SU-DHL-6 (cell line): ENCODE results near the gene TTC23.

ENCODE experiments used
- H2AFZ ChIP-seq: fragments of 200-600 bp; sonication (generic); 2 replicates; pipeline ENCODE4 v1.6.1; 2014; ENCODE audit warnings: low read depth, mild to moderate bottlenecking, moderate library complexity, mixed read lengths, antibody characterized with exemption, low read length; ENCODE audit not compliant: severe bottlenecking
- H3F3A ChIP-seq: fragments of 200-600 bp; shearing (Covaris generic); 2 replicates; pipeline ENCODE4 v1.6.0; 2016; ENCODE audit warnings: antibody characterized with exemption, mild to moderate bottlenecking; ENCODE audit not compliant: insufficient read depth
- H3K27ac ChIP-seq: fragments of 200-600 bp; sonication (generic); 2 replicates; pipeline ENCODE4 v1.5.1; 2016; ENCODE audit warnings: low read depth, mild to moderate bottlenecking, low read length, moderate library complexity, mixed read lengths
- H3K27me3 ChIP-seq: fragments of 200-600 bp; sonication (generic), shearing (Covaris generic); 2 replicates; pipeline ENCODE4 v1.6.0; 2014; ENCODE audit warnings: mild to moderate bottlenecking, low read length
- H3K36me3 ChIP-seq: fragments of 200-600 bp; sonication (generic); 2 replicates; pipeline ENCODE4 v1.6.1; 2014; ENCODE audit warnings: mild to moderate bottlenecking, low read length, mixed read lengths
- H3K4me2 ChIP-seq: fragments of 300-600, 200-600 bp; shearing (Covaris generic), sonication (generic); 2 replicates; pipeline ENCODE4 v1.6.0; 2014; ENCODE audit warnings: low read length, low read depth, mild to moderate bottlenecking; ENCODE audit not compliant: poor library complexity, severe bottlenecking
- H3K4me3 ChIP-seq: fragments of 200-600 bp; sonication (generic); 2 replicates; pipeline ENCODE4 v1.5.1; 2014; ENCODE audit warnings: antibody characterized with exemption, low read length, mild to moderate bottlenecking, mixed read lengths; ENCODE audit not compliant: insufficient read depth, poor library complexity, severe bottlenecking
- H3K79me2 ChIP-seq: fragments of 200-600 bp; sonication (generic); 2 replicates; pipeline ENCODE4 v1.6.1; 2014; ENCODE audit warnings: mild to moderate bottlenecking, low read length, moderate library complexity; ENCODE audit not compliant: insufficient read depth
- H3K9ac ChIP-seq: fragments of 200-600 bp; sonication (generic); 2 replicates; pipeline ENCODE4 v1.7.0; 2014; ENCODE audit warnings: mild to moderate bottlenecking, low read length
- H3K9me2 ChIP-seq: fragments of 200-600 bp; sonication (generic); replicated peaks from 2 replicates; pipeline ENCODE4 v1.6.1; 2014; ENCODE audit warnings: low read length; ENCODE audit not compliant: insufficient read depth
- H3K9me3 ChIP-seq: fragments of 200-600 bp; sonication (generic); 2 replicates; pipeline ENCODE4 v1.6.1; 2014; ENCODE audit warnings: low read length, mixed read lengths; ENCODE audit not compliant: insufficient read depth
- H4K20me1 ChIP-seq: fragments of 200-600 bp; sonication (generic); 2 replicates; pipeline ENCODE4 v1.6.1; 2014; ENCODE audit warnings: low read depth, mild to moderate bottlenecking, antibody characterized with exemption, low read length, moderate library complexity, mixed read lengths
- CTCF ChIP-seq: fragments of 200-600 bp; sonication (generic); IDR thresholded peaks from one replicate; pipeline ENCODE4 v1.5.1; 2017; ENCODE audit warnings: antibody characterized with exemption, mild to moderate bottlenecking, low read length, moderate library complexity; ENCODE audit not compliant: insufficient read depth, poor library complexity, severe bottlenecking
- EZH2phosphoT487 ChIP-seq: fragments of 200-600 bp; sonication (generic), shearing (Covaris generic); conservative IDR thresholded peaks from 2 replicates; pipeline ENCODE4 v1.6.1; 2018; ENCODE audit warnings: mild to moderate bottlenecking, antibody characterized with exemption, low read length, moderate library complexity, mixed read lengths

The TTC23 gene

GRCh38 chr15:99122831-99123712 lies 126.3 kb downstream of the TTC23 start:
- Histone ChIP-seq H3F3A (no peaks in the 10 kb centered on the region), H3K9me2 (no peaks in the 10 kb centered on the region), H3K4me2 (no peak overlapping the region), H3K4me3 (no peak overlapping the region), H3K9ac (no peak overlapping the region), H3K36me3 (no peaks in the 10 kb centered on the region), H3K27ac (no peak overlapping the region), H4K20me1 (no peaks in the 10 kb centered on the region), H3K9me3 (no peaks in the 10 kb centered on the region), H3K79me2 (no peaks in the 10 kb centered on the region), H2AFZ (no peak overlapping the region), H3K27me3 (no peaks in the 10 kb centered on the region)
- no peak for TF ChIP-seq EZH2phosphoT487
- no peak for TF ChIP-seq CTCF

GRCh38 chr15:99121691-99122410 lies 127.5 kb downstream of the TTC23 start:
- Histone ChIP-seq H3K27ac (no peak overlapping the region), H3K9me3 (no peaks in the 10 kb centered on the region), H4K20me1 (no peaks in the 10 kb centered on the region), H3K36me3 (no peaks in the 10 kb centered on the region), H3K27me3 (no peaks in the 10 kb centered on the region), H3K79me2 (no peaks in the 10 kb centered on the region), H3K4me3 (no peak overlapping the region), H3F3A (no peaks in the 10 kb centered on the region), H3K4me2 (no peak overlapping the region), H2AFZ (no peak overlapping the region), H3K9ac (no peak overlapping the region), H3K9me2 (no peaks in the 10 kb centered on the region)
- TF ChIP-seq CTCF = no peak
- no peak for TF ChIP-seq EZH2phosphoT487

DNA sequence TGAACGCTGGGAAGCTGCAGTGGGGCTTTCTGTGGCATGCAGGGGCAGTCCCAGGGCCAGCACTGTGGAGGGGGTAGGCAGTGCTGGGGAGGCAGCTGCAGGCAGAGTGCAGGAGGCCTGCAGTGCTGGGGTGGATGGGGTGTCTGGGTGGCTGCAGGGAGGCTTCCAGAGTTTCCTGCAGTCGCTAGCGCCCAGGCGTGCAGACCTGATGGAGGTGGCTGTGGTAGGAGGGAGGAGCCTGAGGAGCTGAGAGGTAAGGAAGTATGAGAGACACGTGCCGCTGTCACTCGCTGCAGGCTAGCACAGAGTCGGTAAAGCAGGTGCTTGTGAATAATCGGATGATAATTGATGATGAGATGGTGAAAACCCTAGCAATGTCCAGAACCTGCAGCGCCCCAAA lies 128.2 kb downstream of the TTC23 start:
- no peaks in the 10 kb centered on the region for H3K9me3 ChIP-seq
- H3F3A ChIP-seq = no peaks in the 10 kb centered on the region
- no peaks in the 10 kb centered on the region for H3K36me3 ChIP-seq
- H3K27me3 ChIP-seq = no peaks in the 10 kb centered on the region
- no peak overlapping the region for H3K9ac ChIP-seq
- H3K27ac ChIP-seq = no peak overlapping the region
- TF ChIP-seq CTCF = no peak
- TF ChIP-seq EZH2phosphoT487 = no peak
- no peaks in the 10 kb centered on the region for H3K79me2 ChIP-seq
- no peaks in the 10 kb centered on the region for H4K20me1 ChIP-seq
- no peaks in the 10 kb centered on the region for H3K9me2 ChIP-seq
- no peak overlapping the region for H3K4me2 ChIP-seq
- no peak overlapping the region for H3K4me3 ChIP-seq
- no peak overlapping the region for H2AFZ ChIP-seq
